Adrenal gland (tissue), 19 donors: ENCODE measurements around the gene SNRK. TPM values are rescaled to one million over a fixed set of nuclear protein-coding genes. Genes with fewer than 3 reads are reported as not detected.

Source experiments
- DNase-seq, 7 donors: peaks; one replicate each; pipeline ENCODE4 v3.0.0-alpha.2; 2019 to 2020
- H3K27ac ChIP-seq, 5 donors: fragments of 200-600 bp; sonication (generic) in 4 of 5; 1 replicate in 3 of 5; 2 replicates in 2 of 5; pipeline versions ENCODE4 v1.5.1 to v1.8.0; 2016 to 2020; ENCODE audit warnings: mild to moderate bottlenecking in 1 of 5
- H3K27me3 ChIP-seq: fragments of 200-600 bp; 2 replicates; pipeline ENCODE4 v1.8.0; 2021
- H3K36me3 ChIP-seq, 2 donors: fragments of 200-600 bp; replicated peaks in 1 of 2; 1 replicate in 1 of 2; 2 replicates in 1 of 2; pipeline versions ENCODE4 v1.5.1 to v1.8.0; 2018 to 2022
- H3K4me1 ChIP-seq, 2 donors: fragments of 200-600 bp; replicated peaks in 1 of 2; 1 replicate in 1 of 2; 2 replicates in 1 of 2; pipeline versions ENCODE4 v1.5.1 to v1.8.0; 2018 to 2021
- H3K4me3 ChIP-seq, 4 donors: fragments of 200-600 bp; sonication (generic) in 3 of 4; one replicate each; pipeline ENCODE4 v1.5.1; 2016 to 2018
- H3K9me3 ChIP-seq, 3 donors: fragments of 200-600 bp; sonication (generic) in 1 of 3; replicated peaks in 1 of 3; 1 replicate in 2 of 3; 2 replicates in 1 of 3; pipeline versions ENCODE4 v1.5.1 to v1.8.0; 2016 to 2021
- CTCF ChIP-seq, 6 experiments: fragments of 450-650 bp in 4 of 6; fragments of 200-600 bp in 2 of 6; sonication (generic) in 1 of 6; IDR thresholded peaks; 1 replicate in 5 of 6; 2 replicates in 1 of 6; pipeline versions ENCODE4 v1.5.1 to v1.8.0; 2016 to 2021; ENCODE audit warnings: antibody characterized with exemption in 6 of 6, mild to moderate bottlenecking in 2 of 6, moderate library complexity in 1 of 6
- POLR2A ChIP-seq, 2 donors: fragments of 450-650 bp; IDR thresholded peaks; one replicate each; pipeline ENCODE4 v1.6.1; 2017; ENCODE audit warnings: antibody characterized with exemption in 2 of 2, mild to moderate bottlenecking in 2 of 2, moderate library complexity in 1 of 2
- WGBS, 4 donors: extraction: QIAGEN DNeasy Blood & Tissue Kit in 2 of 4; methylation state at CpG; one replicate each; pipeline versions ENCODE4 v1.1.5 to v1.1.7; 2013 to 2017; 5-methylcytosine and 5-hydroxymethylcytosine counted together
- intact Hi-C, 2 donors: fragments of 100-400 bp; cut with DNase I; formaldehyde crosslinking; loops; one replicate each; pipeline versions ENCODE4 v1.14.1 to v1.15.0; 2022 to 2023
- long read RNA-seq, 10 donors: library from polyadenylated mRNA in 3 of 10; unstranded in 2 of 10; stranded (forward) in 1 of 10; transcript quantifications; one replicate each; pipeline ENCODE4 v2.0.0 and lab custom pipeline, GENCODE V29; 2021 to 2026
- polyA plus RNA-seq, 3 donors: library from polyadenylated mRNA; stranded (reverse); fragments of 200-250 nt in 2 of 3; fragments of 350-450 nt in 1 of 3; fragmentation: Illumina TruSeq in 1 of 3; extraction: RNeasy Lipid Tissue Mini Kit (QIAGEN cat#74804) in 1 of 3; gene quantifications; one replicate each; pipeline ENCODE4 v1.2.3, GENCODE V29; 2013 to 2014
- total RNA-seq, 9 donors: library from RNA; depleted of rRNA in 4 of 9; stranded (reverse); fragments of >200 nt in 4 of 9; fragments of 120-200 nt in 1 of 9; fragmentation: NEBNext Ultra II Directional in 1 of 9; extraction: Animal tissue kit (Norgen Biotek cat#: 25700) in 1 of 9; gene quantifications; one replicate each; pipeline versions ENCODE4 v1.1.0 to v1.2.4, GENCODE V29; 2013 to 2023
- donor health status: healthy with polysubstance abuse.
- donor health status: Bipolar disorder and iron deficiency.
- donor health status: DM: yes; HTN: yes; CAD: no.
- donor health status: DM: no; HTN: no; CAD: no.
- donor health status: DM: no; HTN: no; CAD: no.
- donor health status: DM: yes; HTN: yes; CAD: no.

Gene SNRK
- total RNA-seq = 10 to 100 TPM; 17.4 to 36.4 (median 24.9) TPM
- 10 to 100 TPM in 2 of 3 donors, 1 to 10 TPM in 1; 8.1 to 13.2 (median 12.5) TPM for polyA plus RNA-seq
- long read RNA-seq, donor 1, full-length matches to known transcripts = 3 of 3 reads
- long read RNA-seq, donor 1, partial matches to known transcripts = 0 of 3 reads
- long read RNA-seq, donor 1, other reads (novel, unspliced or antisense) = 0 of 3 reads
- long read RNA-seq, donor 2, full-length matches to known transcripts = 3 of 3 reads
- long read RNA-seq, donor 2, partial matches to known transcripts = 0 of 3 reads
- long read RNA-seq, donor 2, other reads (novel, unspliced or antisense) = 0 of 3 reads
- long read RNA-seq, donor 3, full-length matches to known transcripts = 3 of 3 reads
- long read RNA-seq, donor 3, partial matches to known transcripts = 0 of 3 reads
- long read RNA-seq, donor 3, other reads (novel, unspliced or antisense) = 0 of 3 reads
- long read RNA-seq, donor 4, partial matches to known transcripts = 3 of 6 reads
- long read RNA-seq, donor 4, other reads (novel, unspliced or antisense) = 3 of 6 reads
- long read RNA-seq, donor 5, full-length matches to known transcripts = 12 of 21 reads
- long read RNA-seq, donor 5, partial matches to known transcripts = 2 of 21 reads
- long read RNA-seq, donor 5, other reads (novel, unspliced or antisense) = 7 of 21 reads
- long read RNA-seq, donor 6, full-length matches to known transcripts = 1 of 9 reads
- long read RNA-seq, donor 6, partial matches to known transcripts = 7 of 9 reads
- long read RNA-seq, donor 6, other reads (novel, unspliced or antisense) = 1 of 9 reads
- long read RNA-seq, donor 7, full-length matches to known transcripts = 2 of 2 reads
- long read RNA-seq, donor 7, partial matches to known transcripts = 0 of 2 reads
- long read RNA-seq, donor 7, other reads (novel, unspliced or antisense) = 0 of 2 reads
- long read RNA-seq, donor 8, full-length matches to known transcripts = 4 of 4 reads
- long read RNA-seq, donor 8, partial matches to known transcripts = 0 of 4 reads
- long read RNA-seq, donor 8, other reads (novel, unspliced or antisense) = 0 of 4 reads
- long read RNA-seq, donor 9, full-length matches to known transcripts = 2 of 2 reads
- long read RNA-seq, donor 9, partial matches to known transcripts = 0 of 2 reads
- long read RNA-seq, donor 9, other reads (novel, unspliced or antisense) = 0 of 2 reads
- long read RNA-seq, donor 10, full-length matches to known transcripts = 1 of 1 reads
- long read RNA-seq, donor 10, partial matches to known transcripts = 0 of 1 reads
- long read RNA-seq, donor 10, other reads (novel, unspliced or antisense) = 0 of 1 reads

- peak; percentile 80 to 95 (median 91) for DNase-seq
- Histone ChIP-seq H3K9me3 (no peaks in the 10 kb centered on the region), H3K4me1 (peaks cover 21 to 43% of the 10 kb centered on the region in 2 donors), H3K27ac (peak within 1 kb of the TSS in 4 of 5 donors; percentile 55 to 99 (median 88)), H3K4me3 (peak within 1 kb of the TSS in 3 of 4 donors; percentile 31 to 96 (median 56)), H3K27me3 (no peaks in the 10 kb centered on the region), H3K36me3 (no peaks in the 10 kb centered on the region)
- intact Hi-C loops = loop anchor here in 1 of 2 donors (10.0 kb wide), 1 partner anchor 219 kb away; no protein-coding TSS in a partner anchor
- 0 to 1% (median 0%) methylated on average over 14 to 91 of the region's 91 CpGs for WGBS, 4 donors
- peak in 5 of 6 experiments; percentile 30 to 53 (median 35) for TF ChIP-seq CTCF (IDR thresholded peaks at IDR 0.05)
- TF ChIP-seq POLR2A (IDR thresholded peaks at IDR 0.05) = peak; percentile 92 to 94
These were observed at the start of gene SNRK for GRCh38 chr3:43286115-43286840. SNRK (plus strand) TSS chr3:43286540; CDS start chr3:43303204, 16,664 bp downstream.

GRCh38 chr3:43238801-43239200 lies 47.5 kb upstream of the SNRK start:
- Histone ChIP-seq H3K27ac (no peak overlapping the region), H3K27me3 (no peaks in the 10 kb centered on the region), H3K4me3 (no peak overlapping the region), H3K36me3 (no peaks in the 10 kb centered on the region), H3K9me3 (no peaks in the 10 kb centered on the region), H3K4me1 (no peaks in the 10 kb centered on the region)
- TF ChIP-seq POLR2A (IDR thresholded peaks at IDR 0.05) (no peak), CTCF (IDR thresholded peaks at IDR 0.05) (no peak)
- 56 to 76% (median 61%) methylated on average over 4 of the region's 4 CpGs for WGBS, 4 donors
- intact Hi-C loops = no loop called here
- DNase-seq = no peak

- DNase-seq = no peak
- 87 to 93% (median 90%) methylated on average over 3 of the region's 3 CpGs for WGBS, 4 donors
- Histone ChIP-seq H3K9me3 (no peaks in the 10 kb centered on the region), H3K27ac (no peak overlapping the region), H3K27me3 (no peaks in the 10 kb centered on the region), H3K36me3 (no peaks in the 10 kb centered on the region), H3K4me3 (no peak overlapping the region), H3K4me1 (no peaks in the 10 kb centered on the region)
- no peak for TF ChIP-seq CTCF (IDR thresholded peaks at IDR 0.05)
- no peak for TF ChIP-seq POLR2A (IDR thresholded peaks at IDR 0.05)
- intact Hi-C loops = no loop called here
These were observed 46.6 kb upstream of the SNRK start for GRCh38 chr3:43239755-43240154.
